ENCODE measurements around the gene MYL11.

The MYL11 gene

DNA sequence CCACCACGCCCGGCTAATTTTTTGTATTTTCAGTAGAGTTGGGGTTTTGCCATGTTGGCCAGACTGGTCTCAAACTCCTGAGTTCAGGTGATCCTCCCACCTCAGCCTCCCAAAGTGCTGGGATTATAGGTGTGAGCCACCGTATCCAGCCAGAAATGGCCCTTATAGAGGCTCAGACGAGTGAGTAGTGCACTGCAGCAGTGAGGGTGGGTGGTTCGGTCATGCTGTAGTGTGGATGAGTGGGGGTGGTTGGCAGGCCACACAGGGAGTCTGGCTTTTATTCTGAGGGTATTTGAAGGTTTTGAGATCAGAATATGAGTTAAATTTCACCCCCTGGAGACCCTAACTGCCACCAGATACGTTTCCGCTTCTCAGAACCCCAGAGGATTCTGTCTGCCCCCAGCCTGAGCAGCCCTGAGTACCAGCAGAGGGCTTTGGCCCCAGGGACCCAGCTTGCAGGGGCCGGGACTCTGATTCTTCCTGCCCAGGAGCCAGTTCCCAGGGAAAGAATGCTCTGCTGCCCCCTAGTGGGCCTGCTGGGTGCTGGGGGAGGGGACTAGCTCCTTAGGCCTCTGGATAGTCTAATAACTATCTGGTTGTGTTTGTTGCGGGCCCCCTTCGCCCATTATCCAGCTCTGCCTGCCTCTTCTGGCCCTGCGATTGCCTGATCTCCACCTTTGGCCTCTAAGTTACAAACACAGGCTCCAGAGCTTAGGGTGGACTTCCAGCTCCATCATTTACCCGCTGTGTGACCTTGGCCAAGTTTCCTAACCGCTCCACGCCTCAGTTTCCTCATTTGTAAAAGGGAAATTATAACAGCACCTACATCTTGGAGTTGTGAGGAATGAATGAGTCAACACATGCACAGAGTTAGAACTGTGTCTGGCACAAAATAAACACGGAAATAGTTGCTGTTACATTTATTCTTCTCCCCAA is 34.8 kb downstream of the MYL11 start:
- peak; percentile 80 for DNase-seq (ENCODE audit: extremely low read depth, insufficient read length)
- peak; percentile 98 for TF ChIP-seq CTCF (IDR thresholded peaks at IDR 0.05; ENCODE audit: insufficient read depth, low read length, poor library complexity, severe bottlenecking)
- H3K36me3 ChIP-seq (ENCODE audit: control insufficient read depth, insufficient read depth, low read length): no peaks in the 10 kb centered on the region; the same call in 1 of the 2 replicates
- no peaks in the 10 kb centered on the region for H3K27me3 ChIP-seq (replicated peaks; ENCODE audit: control insufficient read depth, insufficient read depth, low read length)
- no peak overlapping the region for H3K4me3 ChIP-seq (replicated peaks; ENCODE audit: low read depth, low read length)

GRCh38 chr16:30413112-30413806 is 38.7 kb downstream of the MYL11 start:
- DNase-seq (ENCODE audit: extremely low read depth, insufficient read length): no peak
- no peaks in the 10 kb centered on the region for H3K27me3 ChIP-seq (replicated peaks; ENCODE audit: control insufficient read depth, insufficient read depth, low read length)
- no peaks in the 10 kb centered on the region; the same call in 1 of the 2 replicates for H3K36me3 ChIP-seq (ENCODE audit: control insufficient read depth, insufficient read depth, low read length)
- TF ChIP-seq CTCF (IDR thresholded peaks at IDR 0.05; ENCODE audit: insufficient read depth, low read length, poor library complexity, severe bottlenecking): no peak
- no peak overlapping the region for H3K4me3 ChIP-seq (replicated peaks; ENCODE audit: low read depth, low read length)

DNA sequence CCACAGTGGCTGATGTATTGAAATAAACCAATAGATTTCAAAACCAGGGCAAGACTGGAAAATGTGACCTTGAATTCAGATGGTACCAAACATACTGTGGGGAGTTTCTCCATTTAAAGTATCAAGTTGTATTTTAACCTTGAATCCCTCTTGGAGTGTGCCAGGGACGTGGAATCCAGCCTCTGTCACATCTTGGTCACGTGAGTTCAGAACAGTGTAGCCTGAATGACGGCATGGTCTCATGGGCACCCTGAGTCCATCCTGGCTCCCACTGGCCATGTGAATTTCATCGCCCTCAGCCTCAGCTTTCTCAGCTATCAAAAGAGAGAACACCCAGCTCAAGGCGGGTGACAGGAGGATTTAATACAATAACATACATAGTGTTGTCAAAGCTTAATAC is 39.6 kb downstream of the MYL11 start:
- H3K27me3 ChIP-seq (replicated peaks; ENCODE audit: control insufficient read depth, insufficient read depth, low read length): no peaks in the 10 kb centered on the region
- DNase-seq (ENCODE audit: extremely low read depth, insufficient read length): no peak
- H3K4me3 ChIP-seq (replicated peaks; ENCODE audit: low read depth, low read length): no peak overlapping the region
- no peaks in the 10 kb centered on the region; the same call in none of the 2 replicates for H3K36me3 ChIP-seq (ENCODE audit: control insufficient read depth, insufficient read depth, low read length)
- TF ChIP-seq CTCF (IDR thresholded peaks at IDR 0.05; ENCODE audit: insufficient read depth, low read length, poor library complexity, severe bottlenecking): no peak

DNA sequence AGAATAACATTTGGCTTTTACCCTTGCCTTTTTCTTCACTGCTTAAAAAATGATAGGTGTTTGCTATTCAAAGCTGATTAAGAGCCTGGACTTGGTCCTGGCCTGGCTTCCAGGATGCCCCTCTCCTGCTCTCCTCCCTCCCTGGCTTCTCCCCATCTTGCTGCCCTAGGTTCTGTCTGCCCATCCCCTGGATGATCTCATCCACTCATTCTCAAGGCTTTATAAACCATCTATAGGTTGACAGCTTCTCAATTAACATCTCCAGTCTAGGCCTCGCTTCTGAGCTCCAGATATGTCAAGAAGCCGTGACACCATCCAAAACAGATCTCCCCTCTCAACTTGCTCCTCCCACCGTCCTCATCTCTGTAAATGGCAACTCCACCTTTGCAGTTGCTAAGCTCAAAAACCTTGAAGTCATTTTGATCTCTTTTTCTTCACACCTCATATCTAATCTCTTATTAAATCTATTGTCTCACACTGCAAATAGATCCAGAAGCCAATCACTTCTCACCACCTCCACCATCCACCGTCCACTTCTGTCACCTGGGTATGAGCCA is 41.5 kb downstream of the MYL11 start:
- Histone ChIP-seq H3K36me3 (ENCODE audit: control insufficient read depth, insufficient read depth, low read length) (no peaks in the 10 kb centered on the region; the same call in none of the 2 replicates), H3K4me3 (replicated peaks; ENCODE audit: low read depth, low read length) (no peak overlapping the region), H3K27me3 (replicated peaks; ENCODE audit: control insufficient read depth, insufficient read depth, low read length) (no peaks in the 10 kb centered on the region)
- no peak for DNase-seq (ENCODE audit: extremely low read depth, insufficient read length)
- TF ChIP-seq CTCF (IDR thresholded peaks at IDR 0.05; ENCODE audit: insufficient read depth, low read length, poor library complexity, severe bottlenecking): no peak

GRCh38 chr16:30416624-30417528 is 42.3 kb downstream of the MYL11 start:
- no peak for DNase-seq (ENCODE audit: extremely low read depth, insufficient read length)
- Histone ChIP-seq H3K36me3 (ENCODE audit: control insufficient read depth, insufficient read depth, low read length) (no peaks in the 10 kb centered on the region; the same call in none of the 2 replicates), H3K27me3 (replicated peaks; ENCODE audit: control insufficient read depth, insufficient read depth, low read length) (no peaks in the 10 kb centered on the region), H3K4me3 (replicated peaks; ENCODE audit: low read depth, low read length) (peak overlapping the region; percentile 72)
- TF ChIP-seq CTCF (IDR thresholded peaks at IDR 0.05; ENCODE audit: insufficient read depth, low read length, poor library complexity, severe bottlenecking): no peak
